ENCODE results near the gene TREML1. TPM values are rescaled to one million over a fixed set of nuclear protein-coding genes. Genes with fewer than 3 reads are reported as not detected.

The TREML1 gene
- polyA plus RNA-seq, 4 donors, result 0.07 to 0.16 TPM; not detected in 2

- Histone ChIP-seq H3K27me3 (ENCODE audit: control insufficient read depth in 3 of 3, insufficient read depth in 3 of 3, low read length in 3 of 3) (no peaks in the 10 kb centered on the region), H3K4me1 (ENCODE audit: control insufficient read depth in 3 of 3, insufficient read depth in 2 of 3, low read depth in 1 of 3, low read length in 2 of 3) (no peaks in the 10 kb centered on the region), H3K4me3 (ENCODE audit: low read depth in 1 of 3, low read length in 3 of 3) (no peak overlapping the region), H3K27ac (ENCODE audit: low read depth in 1 of 3, low read length in 2 of 3) (no peak overlapping the region), H3K36me3 (ENCODE audit: control insufficient read depth in 3 of 3, insufficient read depth in 2 of 3, low read depth in 1 of 3, low read length in 3 of 3) (peaks cover 0 to 2% (median 0%) of the 10 kb centered on the region in 3 donors), H3K9me3 (ENCODE audit: control insufficient read depth in 2 of 2, insufficient read depth in 1 of 2, low read depth in 1 of 2, low read length in 1 of 2) (no peaks in the 10 kb centered on the region)
- DNase-seq, result no peak
- FAIRE-seq, result no peak
- 75 to 85% (median 79%) methylated on average over 1 of the region's 1 CpG for WGBS, 3 donors
Observed at GRCh38 chr6:41150671-41151070, 3.5 kb downstream of the TREML1 start.

GRCh38 chr6:41147917-41148316 lies 6.2 kb downstream of the TREML1 start:
- H3K4me1 ChIP-seq (ENCODE audit: control insufficient read depth in 3 of 3, insufficient read depth in 2 of 3, low read depth in 1 of 3, low read length in 2 of 3), result no peaks in the 10 kb centered on the region
- no peak overlapping the region for H3K27ac ChIP-seq (ENCODE audit: low read depth in 1 of 3, low read length in 2 of 3)
- H3K4me3 ChIP-seq (ENCODE audit: low read depth in 1 of 3, low read length in 3 of 3), result no peak overlapping the region
- FAIRE-seq (no peak), DNase-seq (no peak)
- peaks cover 0 to 2% (median 0%) of the 10 kb centered on the region in 3 donors for H3K36me3 ChIP-seq (ENCODE audit: control insufficient read depth in 3 of 3, insufficient read depth in 2 of 3, low read depth in 1 of 3, low read length in 3 of 3)
- no peaks in the 10 kb centered on the region for H3K9me3 ChIP-seq (ENCODE audit: control insufficient read depth in 2 of 2, insufficient read depth in 1 of 2, low read depth in 1 of 2, low read length in 1 of 2)
- no peaks in the 10 kb centered on the region for H3K27me3 ChIP-seq (ENCODE audit: control insufficient read depth in 3 of 3, insufficient read depth in 3 of 3, low read length in 3 of 3)
- 93 to 100% (median 96%) methylated on average over 1 of the region's 1 CpG for WGBS, 3 donors

- DNase-seq (no peak), FAIRE-seq (no peak)
- no peaks in the 10 kb centered on the region for H3K9me3 ChIP-seq (ENCODE audit: control insufficient read depth in 2 of 2, insufficient read depth in 1 of 2, low read depth in 1 of 2, low read length in 1 of 2)
- H3K27me3 ChIP-seq (ENCODE audit: control insufficient read depth in 3 of 3, insufficient read depth in 3 of 3, low read length in 3 of 3), result no peaks in the 10 kb centered on the region
- no peak overlapping the region for H3K4me3 ChIP-seq (ENCODE audit: low read depth in 1 of 3, low read length in 3 of 3)
- H3K4me1 ChIP-seq (ENCODE audit: control insufficient read depth in 3 of 3, insufficient read depth in 2 of 3, low read depth in 1 of 3, low read length in 2 of 3), result no peaks in the 10 kb centered on the region
- peaks cover 0 to 3% (median 0%) of the 10 kb centered on the region in 3 donors for H3K36me3 ChIP-seq (ENCODE audit: control insufficient read depth in 3 of 3, insufficient read depth in 2 of 3, low read depth in 1 of 3, low read length in 3 of 3)
- H3K27ac ChIP-seq (ENCODE audit: low read depth in 1 of 3, low read length in 2 of 3), result no peak overlapping the region
Observed at GRCh38 chr6:41136911-41137310, 17.2 kb downstream of the TREML1 start.

- DNase-seq (peak in 1 of 2 donors; percentile 5), FAIRE-seq (no peak)
- 45 to 74% (median 73%) methylated on average over 3 of the region's 3 CpGs for WGBS, 3 donors
- no peak overlapping the region for H3K4me3 ChIP-seq (ENCODE audit: low read depth in 1 of 3, low read length in 3 of 3)
- no peaks in the 10 kb centered on the region for H3K4me1 ChIP-seq (ENCODE audit: control insufficient read depth in 3 of 3, insufficient read depth in 2 of 3, low read depth in 1 of 3, low read length in 2 of 3)
- no peaks in the 10 kb centered on the region for H3K27me3 ChIP-seq (ENCODE audit: control insufficient read depth in 3 of 3, insufficient read depth in 3 of 3, low read length in 3 of 3)
- peaks cover 0 to 3% (median 0%) of the 10 kb centered on the region in 3 donors for H3K36me3 ChIP-seq (ENCODE audit: control insufficient read depth in 3 of 3, insufficient read depth in 2 of 3, low read depth in 1 of 3, low read length in 3 of 3)
- no peak overlapping the region for H3K27ac ChIP-seq (ENCODE audit: low read depth in 1 of 3, low read length in 2 of 3)
- no peaks in the 10 kb centered on the region for H3K9me3 ChIP-seq (ENCODE audit: control insufficient read depth in 2 of 2, insufficient read depth in 1 of 2, low read depth in 1 of 2, low read length in 1 of 2)
Observed at GRCh38 chr6:41135062-41135832, 18.9 kb downstream of the TREML1 start.

- Histone ChIP-seq H3K4me1 (ENCODE audit: control insufficient read depth in 3 of 3, insufficient read depth in 2 of 3, low read depth in 1 of 3, low read length in 2 of 3) (no peaks in the 10 kb centered on the region), H3K27ac (ENCODE audit: low read depth in 1 of 3, low read length in 2 of 3) (no peak overlapping the region), H3K4me3 (ENCODE audit: low read depth in 1 of 3, low read length in 3 of 3) (no peak overlapping the region), H3K27me3 (ENCODE audit: control insufficient read depth in 3 of 3, insufficient read depth in 3 of 3, low read length in 3 of 3) (no peaks in the 10 kb centered on the region), H3K9me3 (ENCODE audit: control insufficient read depth in 2 of 2, insufficient read depth in 1 of 2, low read depth in 1 of 2, low read length in 1 of 2) (no peaks in the 10 kb centered on the region), H3K36me3 (ENCODE audit: control insufficient read depth in 3 of 3, insufficient read depth in 2 of 3, low read depth in 1 of 3, low read length in 3 of 3) (peaks cover 0 to 3% (median 0%) of the 10 kb centered on the region in 3 donors)
- FAIRE-seq, result no peak
- no peak for DNase-seq
- 22 to 41% (median 32%) methylated on average over 2 of the region's 2 CpGs for WGBS, 3 donors
Observed at GRCh38 chr6:41132254-41132653, 21.9 kb downstream of the TREML1 start.

- 91 to 98% (median 93%) methylated on average over 3 of the region's 3 CpGs for WGBS, 3 donors
Observed at GRCh38 chr6:41125282-41125681, 28.9 kb downstream of the TREML1 start.

GRCh38 chr6:41122918-41123317 lies 31.2 kb downstream of the TREML1 start:
- Histone ChIP-seq H3K4me3 (ENCODE audit: low read depth in 1 of 3, low read length in 3 of 3) (no peak overlapping the region), H3K36me3 (ENCODE audit: control insufficient read depth in 3 of 3, insufficient read depth in 2 of 3, low read depth in 1 of 3, low read length in 3 of 3) (peaks cover 0 to 3% (median 0%) of the 10 kb centered on the region in 3 donors), H3K4me1 (ENCODE audit: control insufficient read depth in 3 of 3, insufficient read depth in 2 of 3, low read depth in 1 of 3, low read length in 2 of 3) (no peaks in the 10 kb centered on the region), H3K27me3 (ENCODE audit: control insufficient read depth in 3 of 3, insufficient read depth in 3 of 3, low read length in 3 of 3) (no peaks in the 10 kb centered on the region), H3K27ac (ENCODE audit: low read depth in 1 of 3, low read length in 2 of 3) (no peak overlapping the region), H3K9me3 (ENCODE audit: control insufficient read depth in 2 of 2, insufficient read depth in 1 of 2, low read depth in 1 of 2, low read length in 1 of 2) (no peaks in the 10 kb centered on the region)
- FAIRE-seq, result no peak
- 88 to 98% (median 96%) methylated on average over 1 of the region's 1 CpG for WGBS, 3 donors
- no peak for DNase-seq

More at GRCh38 chr6:41125282-41125681, 28.9 kb downstream of the TREML1 start:
- no peaks in the 10 kb centered on the region for H3K27me3 ChIP-seq (ENCODE audit: control insufficient read depth in 3 of 3, insufficient read depth in 3 of 3, low read length in 3 of 3)
- no peaks in the 10 kb centered on the region for H3K4me1 ChIP-seq (ENCODE audit: control insufficient read depth in 3 of 3, insufficient read depth in 2 of 3, low read depth in 1 of 3, low read length in 2 of 3)
- H3K27ac ChIP-seq (ENCODE audit: low read depth in 1 of 3, low read length in 2 of 3), result no peak overlapping the region
- no peaks in the 10 kb centered on the region for H3K9me3 ChIP-seq (ENCODE audit: control insufficient read depth in 2 of 2, insufficient read depth in 1 of 2, low read depth in 1 of 2, low read length in 1 of 2)
- H3K36me3 ChIP-seq (ENCODE audit: control insufficient read depth in 3 of 3, insufficient read depth in 2 of 3, low read depth in 1 of 3, low read length in 3 of 3), result peaks cover 0 to 3% (median 0%) of the 10 kb centered on the region in 3 donors
- DNase-seq (no peak), FAIRE-seq (no peak)
- no peak overlapping the region for H3K4me3 ChIP-seq (ENCODE audit: low read depth in 1 of 3, low read length in 3 of 3)

GRCh38 chr6:41122373-41122772 lies 31.8 kb downstream of the TREML1 start:
- DNase-seq, result no peak
- 96 to 100% (median 99%) methylated on average over 1 of the region's 1 CpG for WGBS, 3 donors
- no peaks in the 10 kb centered on the region for H3K27me3 ChIP-seq (ENCODE audit: control insufficient read depth in 3 of 3, insufficient read depth in 3 of 3, low read length in 3 of 3)
- H3K4me3 ChIP-seq (ENCODE audit: low read depth in 1 of 3, low read length in 3 of 3), result no peak overlapping the region
- no peaks in the 10 kb centered on the region for H3K4me1 ChIP-seq (ENCODE audit: control insufficient read depth in 3 of 3, insufficient read depth in 2 of 3, low read depth in 1 of 3, low read length in 2 of 3)
- FAIRE-seq, result no peak
- H3K27ac ChIP-seq (ENCODE audit: low read depth in 1 of 3, low read length in 2 of 3), result no peak overlapping the region
- no peaks in the 10 kb centered on the region for H3K9me3 ChIP-seq (ENCODE audit: control insufficient read depth in 2 of 2, insufficient read depth in 1 of 2, low read depth in 1 of 2, low read length in 1 of 2)
- peaks cover 0 to 3% (median 0%) of the 10 kb centered on the region in 3 donors for H3K36me3 ChIP-seq (ENCODE audit: control insufficient read depth in 3 of 3, insufficient read depth in 2 of 3, low read depth in 1 of 3, low read length in 3 of 3)

GRCh38 chr6:41120058-41120457 lies 34.1 kb downstream of the TREML1 start:
- 93 to 100% (median 100%) methylated on average over 1 of the region's 1 CpG for WGBS, 3 donors
- H3K4me1 ChIP-seq (ENCODE audit: control insufficient read depth in 3 of 3, insufficient read depth in 2 of 3, low read depth in 1 of 3, low read length in 2 of 3), result no peaks in the 10 kb centered on the region
- FAIRE-seq (no peak), DNase-seq (no peak)
- no peak overlapping the region for H3K4me3 ChIP-seq (ENCODE audit: low read depth in 1 of 3, low read length in 3 of 3)
- H3K9me3 ChIP-seq (ENCODE audit: control insufficient read depth in 2 of 2, insufficient read depth in 1 of 2, low read depth in 1 of 2, low read length in 1 of 2), result no peaks in the 10 kb centered on the region
- no peak overlapping the region for H3K27ac ChIP-seq (ENCODE audit: low read depth in 1 of 3, low read length in 2 of 3)
- H3K27me3 ChIP-seq (ENCODE audit: control insufficient read depth in 3 of 3, insufficient read depth in 3 of 3, low read length in 3 of 3), result no peaks in the 10 kb centered on the region
- H3K36me3 ChIP-seq (ENCODE audit: control insufficient read depth in 3 of 3, insufficient read depth in 2 of 3, low read depth in 1 of 3, low read length in 3 of 3), result peaks cover 0 to 3% (median 0%) of the 10 kb centered on the region in 3 donors
